HEK293T (cell line): ENCODE data around the gene KRTAP4-5.
"Not testable (repeated sequence)": the region's sequence is repeated elsewhere in the genome, so short reads cannot be mapped to it uniquely, and the experiment has no call there.

ENCODE experiments used
- CTCF ChIA-PET: fragments of 350-600 bp; formaldehyde crosslinking; extraction: SDS; loops from one replicate; lab custom pipeline; 2021; ENCODE audit warnings: antibody characterized with exemption, inconsistent platforms; lab: Yijun Ruan, JAX
- POLR2A ChIA-PET: fragments of 350-600 bp; formaldehyde crosslinking; extraction: SDS; loops from one replicate; lab custom pipeline; 2020; ENCODE audit warnings: antibody characterized with exemption, inconsistent platforms; lab: Yijun Ruan, JAX
- DNase-seq: peaks from one replicate; pipeline ENCODE4 v3.0.0; 2012; ENCODE audit warnings: mixed read lengths; ENCODE audit errors: extremely low spot score
- ARNT ChIP-seq: fragments of 450-650 bp; IDR thresholded peaks from 2 replicates; pipeline ENCODE4 v1.6.1; 2017; ENCODE audit warnings: mild to moderate bottlenecking
- BHLHE40 ChIP-seq: fragments of 450-650 bp; IDR thresholded peaks from 2 replicates; pipeline ENCODE4 v1.6.1; 2016; ENCODE audit warnings: mild to moderate bottlenecking, moderate library complexity, borderline replicate concordance
- CTBP1 ChIP-seq: fragments of 450-650 bp; IDR thresholded peaks from 2 replicates; pipeline ENCODE4 v1.6.1; 2016; ENCODE audit warnings: borderline replicate concordance
- ELF4 ChIP-seq: fragments of 450-650 bp; IDR thresholded peaks from 2 replicates; pipeline ENCODE4 v1.6.1; 2017; ENCODE audit warnings: antibody characterized with exemption
- FOXA1 ChIP-seq: fragments of 450-650 bp; IDR thresholded peaks from 2 replicates; pipeline ENCODE4 v1.6.1; 2016; ENCODE audit warnings: mild to moderate bottlenecking
- FOXK2 ChIP-seq: fragments of 450-650 bp; IDR thresholded peaks from 2 replicates; pipeline ENCODE4 v1.6.1; 2016; ENCODE audit warnings: mild to moderate bottlenecking
- FOXM1 ChIP-seq: fragments of 450-650 bp; IDR thresholded peaks from 2 replicates; pipeline ENCODE4 v1.6.1; 2017; ENCODE audit warnings: mild to moderate bottlenecking, borderline replicate concordance
- HDGF ChIP-seq: fragments of 450-650 bp; IDR thresholded peaks from 2 replicates; pipeline ENCODE4 v1.6.1; 2017; ENCODE audit warnings: antibody characterized with exemption, borderline replicate concordance
- L3MBTL2 ChIP-seq: fragments of 450-650 bp; conservative IDR thresholded peaks from 2 replicates; pipeline ENCODE4 v1.6.1; 2016; ENCODE audit warnings: mild to moderate bottlenecking
- LEF1 ChIP-seq: fragments of 450-650 bp; IDR thresholded peaks from 2 replicates; pipeline ENCODE4 v1.6.1; 2017; ENCODE audit warnings: mild to moderate bottlenecking, borderline replicate concordance
- NFRKB ChIP-seq: fragments of 450-650 bp; IDR thresholded peaks from 2 replicates; pipeline ENCODE4 v1.6.1; 2016; ENCODE audit warnings: mild to moderate bottlenecking, moderate library complexity
- SP1 ChIP-seq: fragments of 450-650 bp; IDR thresholded peaks from 2 replicates; pipeline ENCODE4 v1.6.1; 2017
- SUZ12 ChIP-seq: fragments of 450-650 bp; IDR thresholded peaks from 2 replicates; pipeline ENCODE4 v1.6.1; 2016; ENCODE audit warnings: mild to moderate bottlenecking
- TARDBP ChIP-seq: fragments of 450-650 bp; IDR thresholded peaks from 2 replicates; pipeline ENCODE4 v1.6.1; 2016
- ZNF384 ChIP-seq: fragments of 450-650 bp; IDR thresholded peaks from 2 replicates; pipeline ENCODE4 v1.6.1; 2016
- TF ChIP-seq, protein P1 (sequence below): fragments of 450-650 bp; IDR thresholded peaks from 2 replicates; pipeline ENCODE4 v1.6.1; 2016

The KRTAP4-5 gene

DNA sequence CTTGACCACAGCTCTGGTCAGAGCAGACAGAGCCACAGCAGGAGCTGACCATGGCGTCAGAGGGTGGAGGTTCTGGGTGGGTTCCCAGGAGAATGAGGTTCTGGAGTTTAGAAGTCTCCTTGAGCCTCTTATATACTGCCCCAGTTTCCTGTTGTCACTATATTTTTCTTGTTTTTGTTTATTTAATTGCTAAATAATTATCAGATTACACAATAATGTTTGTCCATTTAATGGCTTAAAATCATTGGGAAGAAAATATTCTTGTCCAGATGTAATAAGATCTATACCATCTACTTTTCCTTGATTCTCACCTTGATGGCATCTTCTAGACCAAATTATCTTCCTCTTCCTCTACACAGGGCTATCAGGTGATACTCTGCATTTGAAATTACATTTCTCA is 18.5 kb upstream of the KRTAP4-5 start, which contains the start of gene KRTAP4-3:
TSS of gene KRTAP4-3 (minus strand) at position 101 of the 400 bp plus-strand sequence. CDS start at position 52, 49 bp downstream.
- ChIA-PET POLR2A (no interaction called here), CTCF (no interaction called here)
- no peak for TF ChIP-seq FOXK2
- no peak for TF ChIP-seq FOXA1
- no peak for TF ChIP-seq CTBP1
- TF ChIP-seq SP1: no peak
- no peak for TF ChIP-seq NFRKB
- no peak for TF ChIP-seq TARDBP
- TF ChIP-seq ELF4: no peak
- no peak for TF ChIP-seq LEF1
- no peak for DNase-seq

DNA sequence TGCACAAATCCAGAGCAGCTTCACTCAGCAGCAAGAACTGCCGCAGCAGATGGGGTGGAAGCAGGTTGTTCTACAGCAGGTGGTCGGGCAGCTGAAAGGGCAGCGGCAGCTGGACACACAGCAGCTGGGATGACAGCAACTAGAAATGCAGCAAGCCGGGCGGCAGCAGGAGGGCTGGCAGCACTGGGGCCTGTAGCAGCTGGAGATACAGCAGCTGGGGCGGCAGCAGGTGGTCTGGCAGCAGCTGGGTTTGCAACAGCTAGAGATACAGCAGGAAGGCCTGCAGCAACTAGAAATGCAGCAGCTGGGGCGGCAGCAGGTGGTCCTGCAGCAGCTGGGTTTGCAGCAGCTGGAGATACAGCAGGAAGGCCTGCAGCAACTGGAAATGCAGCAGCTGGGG is 17.9 kb upstream of the KRTAP4-5 start:
- DNase-seq: no peak
- CTCF ChIA-PET: no interaction called here
- no peak for TF ChIP-seq L3MBTL2
- no peak for TF ChIP-seq SP1
- no peak for TF ChIP-seq BHLHE40
- no peak for TF ChIP-seq FOXA1
- no peak for TF ChIP-seq LEF1
- TF ChIP-seq CTBP1: no peak
- no peak for TF ChIP-seq ARNT
- no peak for TF ChIP-seq FOXM1
- no peak for TF ChIP-seq SUZ12
- no peak for TF ChIP-seq HDGF
- TF ChIP-seq ELF4: no peak
- no peak for TF ChIP-seq TARDBP
- POLR2A ChIA-PET: no interaction called here

DNA sequence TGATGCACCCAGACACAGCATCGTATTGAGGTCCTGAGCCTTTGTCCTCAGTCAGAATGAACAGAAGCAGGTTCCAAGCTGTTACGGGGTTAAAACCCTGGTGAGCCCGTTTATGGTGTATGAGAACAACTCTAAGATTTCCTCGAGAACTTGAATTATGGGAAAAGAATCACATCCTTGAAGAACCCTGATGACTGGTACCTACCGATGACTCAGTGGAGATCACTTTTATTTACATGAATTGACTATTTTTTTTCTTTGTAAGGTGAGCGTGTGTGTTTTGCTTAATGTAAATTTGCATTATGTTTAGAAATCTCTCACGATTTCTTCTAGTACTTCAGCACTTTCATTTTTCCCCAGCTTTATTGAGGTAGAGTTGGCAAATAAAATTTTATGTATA is 14.2 kb upstream of the KRTAP4-5 start:
- TF ChIP-seq CTBP1: no peak
- TF ChIP-seq ELF4: no peak
- no peak for TF ChIP-seq FOXK2
- TF ChIP-seq FOXA1: no peak
- TF ChIP-seq, protein P1, sequence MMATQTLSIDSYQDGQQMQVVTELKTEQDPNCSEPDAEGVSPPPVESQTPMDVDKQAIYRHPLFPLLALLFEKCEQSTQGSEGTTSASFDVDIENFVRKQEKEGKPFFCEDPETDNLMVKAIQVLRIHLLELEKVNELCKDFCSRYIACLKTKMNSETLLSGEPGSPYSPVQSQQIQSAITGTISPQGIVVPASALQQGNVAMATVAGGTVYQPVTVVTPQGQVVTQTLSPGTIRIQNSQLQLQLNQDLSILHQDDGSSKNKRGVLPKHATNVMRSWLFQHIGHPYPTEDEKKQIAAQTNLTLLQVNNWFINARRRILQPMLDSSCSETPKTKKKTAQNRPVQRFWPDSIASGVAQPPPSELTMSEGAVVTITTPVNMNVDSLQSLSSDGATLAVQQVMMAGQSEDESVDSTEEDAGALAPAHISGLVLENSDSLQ: no peak
- no peak for DNase-seq
- ChIA-PET CTCF (no interaction called here), POLR2A (no interaction called here)

DNA sequence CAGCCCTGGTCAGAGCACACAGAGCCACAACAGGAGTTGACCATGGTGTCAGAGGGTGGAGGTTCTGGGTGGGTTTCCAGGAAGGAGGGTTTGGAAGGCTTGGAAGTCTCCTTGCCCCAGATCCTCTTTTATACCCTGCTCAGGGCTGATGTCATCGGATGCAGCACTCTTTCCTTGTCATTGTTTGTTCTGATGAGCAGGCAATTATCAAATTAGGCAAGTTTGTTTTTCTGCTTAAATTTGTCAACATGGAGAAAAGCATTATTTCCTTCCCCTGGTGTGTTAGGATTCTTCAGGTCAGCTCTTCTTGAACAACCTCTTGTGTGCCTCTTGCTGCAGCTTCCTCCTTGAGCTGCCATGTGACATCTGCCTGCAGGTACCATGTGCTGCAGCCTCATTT is 11.0 kb upstream of the KRTAP4-5 start, which contains the start of gene KRTAP4-4:
TSS of gene KRTAP4-4 (minus strand) at position 101 of the 400 bp plus-strand sequence. CDS start at position 44, 57 bp downstream.
- CTCF ChIA-PET: no interaction called here
- no peak for DNase-seq
- TF ChIP-seq FOXA1 (no peak), L3MBTL2 (no peak), LEF1 (no peak), BHLHE40 (no peak)
- TF ChIP-seq, protein P1: no peak
- POLR2A ChIA-PET: no interaction called here

DNA sequence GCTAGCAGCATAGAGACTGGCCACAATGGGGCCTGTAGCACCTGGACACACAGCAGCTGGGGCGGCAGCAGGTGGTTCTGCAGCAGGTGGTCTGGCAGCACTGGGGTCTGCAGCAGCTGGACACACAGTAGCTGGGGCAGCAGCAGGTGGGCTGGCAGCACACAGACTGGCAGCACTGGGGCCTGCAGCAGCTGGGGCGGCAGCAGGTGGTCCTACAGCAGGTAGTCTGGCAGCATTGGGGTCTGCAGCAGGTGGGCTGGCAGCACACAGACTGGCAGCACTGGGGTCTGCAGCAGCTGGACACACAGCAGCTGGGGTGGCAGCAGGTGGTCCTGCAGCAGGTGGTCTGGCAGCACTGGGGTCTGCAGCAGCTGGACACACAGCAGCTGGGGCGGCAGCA is 10.6 kb upstream of the KRTAP4-5 start:
- DNase-seq, CTCF ChIA-PET, POLR2A ChIA-PET: not testable (repeated sequence)

DNA sequence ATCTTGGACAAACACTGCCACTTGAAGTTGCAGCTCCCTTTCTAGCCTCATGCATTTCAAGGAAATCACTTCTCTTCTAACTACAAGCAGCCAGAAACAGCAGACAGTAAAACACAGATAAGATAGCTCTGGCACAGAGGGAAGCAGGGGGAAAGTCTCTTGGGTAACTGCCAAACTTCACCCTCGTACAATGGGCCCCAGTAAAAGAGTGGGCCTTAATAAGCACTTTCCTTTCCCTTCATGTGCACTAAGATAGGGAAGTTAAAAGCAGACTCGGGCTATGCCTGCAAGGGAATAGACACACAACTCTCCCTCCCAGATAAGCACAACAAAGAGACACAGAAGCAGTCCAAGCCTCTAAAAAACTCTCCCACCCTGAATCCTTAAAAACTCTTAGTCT is 4.2 kb upstream of the KRTAP4-5 start:
- ChIA-PET CTCF (interaction anchor here (0.6 kb wide), 1 partner anchor 294 kb away, joined by 3 read pairs; no protein-coding TSS in a partner anchor), POLR2A (no interaction called here)
- no peak for TF ChIP-seq FOXA1
- no peak for TF ChIP-seq ELF4
- no peak for TF ChIP-seq FOXK2
- no peak for TF ChIP-seq LEF1
- no peak for DNase-seq

DNA sequence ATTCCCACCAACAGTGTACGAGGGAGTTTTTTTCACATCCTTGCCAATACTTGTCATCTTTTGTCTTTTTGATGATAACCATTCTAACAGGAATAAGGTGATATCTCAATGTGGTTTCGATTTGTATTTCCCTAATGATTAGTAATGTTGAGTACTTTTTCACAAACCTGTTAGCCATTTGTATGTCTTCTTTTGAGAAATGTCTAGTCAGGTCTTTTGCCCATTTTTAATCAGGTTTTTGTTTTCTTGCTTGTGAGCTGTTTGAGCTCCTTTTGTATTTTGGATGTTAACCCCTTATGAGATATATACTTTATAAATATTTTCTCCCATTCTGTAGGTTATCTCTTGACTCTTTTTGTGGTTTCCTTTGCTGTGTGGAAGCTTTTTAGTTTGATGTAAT is 1.9 kb upstream of the KRTAP4-5 start:
- no peak for DNase-seq
- TF ChIP-seq L3MBTL2 (no peak), BHLHE40 (no peak)
- ChIA-PET CTCF (no interaction called here), POLR2A (no interaction called here)

DNA sequence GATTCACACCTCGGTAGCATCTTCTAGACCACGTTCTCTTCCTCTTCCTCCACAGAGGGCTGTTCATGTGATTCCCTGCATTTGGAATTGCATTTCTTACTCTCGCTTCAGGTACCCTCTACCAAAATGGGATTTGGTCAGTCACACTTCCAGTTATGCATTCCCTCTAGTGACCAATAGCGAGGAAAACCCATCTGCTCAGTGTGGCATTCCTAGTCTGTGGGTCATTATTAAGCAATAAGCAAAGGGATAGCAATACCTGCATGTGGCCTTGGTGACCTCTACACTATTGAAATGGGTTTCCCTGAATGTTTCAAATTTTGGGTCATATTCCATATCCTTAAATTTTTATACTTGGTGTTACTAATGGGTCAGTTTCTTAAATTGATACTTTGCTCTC is 401 bp upstream of the KRTAP4-5 start:
- TF ChIP-seq SP1: no peak
- no peak for TF ChIP-seq TARDBP
- TF ChIP-seq ARNT: no peak
- TF ChIP-seq ZNF384: no peak
- TF ChIP-seq ELF4: no peak
- POLR2A ChIA-PET: no interaction called here
- DNase-seq: no peak
- CTCF ChIA-PET: no interaction called here

DNA sequence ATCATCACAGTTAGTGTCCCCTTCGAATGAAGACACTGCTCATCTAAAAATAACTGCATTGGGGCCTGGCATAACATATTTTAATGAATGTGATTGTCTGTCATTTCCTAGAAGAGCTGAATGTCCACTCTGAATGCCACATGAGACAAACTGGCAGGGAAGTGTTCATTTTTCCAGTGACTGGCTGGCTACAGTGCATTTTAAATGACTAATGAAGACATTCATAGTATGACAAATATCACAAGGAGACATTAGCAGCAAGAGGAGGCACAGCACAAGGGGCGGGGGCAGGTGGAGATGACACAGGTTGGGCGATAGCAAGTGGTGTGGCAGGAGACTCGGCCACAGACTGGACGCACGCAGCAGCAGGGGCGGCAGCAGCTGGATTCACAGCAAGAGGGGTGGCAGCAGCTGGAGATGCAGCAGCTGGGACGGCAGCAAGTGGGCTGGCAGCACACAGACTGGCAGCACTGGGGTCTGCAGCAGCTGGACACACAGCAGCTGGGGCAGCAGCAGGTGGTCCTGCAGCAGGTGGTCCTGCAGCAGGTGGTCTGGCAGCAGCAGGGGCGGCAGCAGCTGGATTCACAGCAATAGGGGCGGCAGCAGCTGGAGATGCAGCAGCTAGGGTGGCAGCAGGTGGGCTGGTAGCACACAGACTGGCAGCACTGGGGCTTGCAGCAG is 514 bp downstream of the KRTAP4-5 start:
- CTCF ChIA-PET, DNase-seq, POLR2A ChIA-PET: not testable (repeated sequence)
